ENCODE data around the gene DUSP12.

The DUSP12 gene

DNA sequence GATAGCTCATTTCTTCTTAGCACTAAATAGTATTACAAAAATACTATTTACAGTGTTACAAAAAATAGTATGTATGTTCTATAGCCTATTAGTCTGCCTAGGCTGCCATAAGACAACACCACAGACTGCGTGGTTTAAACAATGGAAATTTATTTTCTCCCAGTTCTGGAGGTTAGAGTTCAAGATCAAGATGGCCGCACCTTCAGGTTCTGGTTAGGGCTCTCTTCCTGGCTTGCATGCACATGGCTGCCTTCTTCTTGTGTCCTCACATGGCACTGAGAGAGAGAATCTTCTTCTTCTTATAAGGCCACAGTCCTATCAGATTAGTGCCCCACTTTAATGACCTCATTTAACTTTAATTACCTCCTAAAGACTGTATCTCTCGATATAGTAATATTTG is 20.7 kb downstream of the DUSP12 start:
- DNase-seq (ENCODE audit: low read depth) = no peak

DNA sequence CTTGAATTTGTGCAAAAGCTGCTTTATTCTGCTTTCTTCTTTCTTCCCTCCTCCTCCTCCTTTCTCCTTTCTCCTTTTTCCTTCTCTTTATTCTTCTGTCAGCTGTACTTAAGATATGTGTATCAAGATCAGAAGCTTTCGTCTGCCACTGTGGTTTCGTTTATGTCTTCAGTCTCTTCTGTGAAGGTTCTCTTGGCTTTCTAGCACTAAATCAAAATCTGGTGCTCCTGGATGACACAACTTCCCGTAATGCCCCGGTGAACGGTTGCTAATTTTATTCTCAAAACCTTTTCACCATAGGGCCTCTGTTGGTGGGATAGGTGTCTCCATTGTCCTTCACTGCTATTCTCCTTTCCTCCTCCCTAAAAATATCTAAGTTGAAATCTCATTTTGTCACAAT is 21.6 kb downstream of the DUSP12 start:
- no peak for DNase-seq (ENCODE audit: low read depth)

- no peak for DNase-seq (ENCODE audit: low read depth)
Measured at GRCh38 chr1:161771973-161772372, 22.4 kb downstream of the DUSP12 start.

DNA sequence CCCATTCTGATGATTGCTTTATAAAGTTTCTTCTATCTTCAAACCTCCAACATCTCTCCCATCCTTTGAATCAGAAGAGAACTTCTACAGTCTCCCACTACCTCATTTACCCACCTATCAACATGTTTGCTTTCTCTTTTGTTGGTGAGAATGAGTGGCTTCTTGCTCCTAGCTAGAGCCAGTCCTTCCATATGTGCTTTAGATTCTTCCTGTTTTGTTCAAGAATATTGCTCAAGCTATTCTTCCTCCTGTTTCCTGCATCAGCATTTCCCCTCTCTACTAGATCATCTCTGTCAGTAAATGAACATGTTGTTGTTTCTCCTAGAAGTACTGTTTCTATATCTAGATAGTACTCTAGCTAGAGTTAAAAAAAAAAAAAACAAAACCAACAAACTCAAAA is 22.8 kb downstream of the DUSP12 start:
- DNase-seq (ENCODE audit: low read depth) = no peak

- no peak for DNase-seq (ENCODE audit: low read depth)
Measured at GRCh38 chr1:161773791-161774190, 24.2 kb downstream of the DUSP12 start.

DNA sequence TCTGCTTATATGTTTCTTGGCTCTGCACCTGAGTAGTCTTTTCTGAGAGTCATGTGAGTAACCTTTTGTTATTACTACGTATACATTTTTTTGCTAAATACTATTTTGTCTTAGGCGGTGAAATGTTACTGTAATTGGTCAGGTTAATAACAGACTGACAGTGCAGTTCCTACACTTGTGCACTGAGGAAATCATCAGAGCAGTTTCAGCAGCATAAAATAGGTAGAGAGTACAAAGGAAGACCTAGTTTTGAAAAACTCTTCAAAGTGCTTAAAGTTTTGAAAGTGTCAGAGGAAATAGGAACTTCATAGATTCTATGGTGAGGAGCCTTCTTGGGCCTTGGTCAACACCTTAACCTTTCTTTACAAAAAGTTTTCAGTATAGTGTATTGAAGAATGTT is 27.7 kb downstream of the DUSP12 start:
- no peak for DNase-seq (ENCODE audit: low read depth)

- DNase-seq (ENCODE audit: low read depth) = no peak
Measured at GRCh38 chr1:161778522-161778921, 28.9 kb downstream of the DUSP12 start.

DNA sequence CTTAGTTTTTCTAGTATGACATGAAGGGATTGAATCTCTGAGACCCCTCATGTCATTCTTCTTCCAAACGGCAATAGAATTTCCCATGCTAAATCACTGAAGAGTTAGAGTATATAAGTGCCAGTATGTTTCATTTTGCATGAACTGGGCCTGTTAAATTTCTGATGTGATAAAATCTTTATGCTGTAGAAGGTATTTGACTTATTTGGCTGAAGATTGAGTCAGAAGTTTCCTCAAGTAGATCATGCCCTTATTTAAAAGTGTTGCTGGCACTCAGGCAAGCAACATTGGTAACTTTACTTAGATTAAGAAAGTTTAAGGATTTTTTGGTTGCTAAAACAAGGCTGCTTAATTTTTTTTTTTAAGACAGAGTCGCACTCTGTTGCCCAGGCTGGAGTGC is 29.8 kb downstream of the DUSP12 start:
- no peak for DNase-seq (ENCODE audit: low read depth)

DNA sequence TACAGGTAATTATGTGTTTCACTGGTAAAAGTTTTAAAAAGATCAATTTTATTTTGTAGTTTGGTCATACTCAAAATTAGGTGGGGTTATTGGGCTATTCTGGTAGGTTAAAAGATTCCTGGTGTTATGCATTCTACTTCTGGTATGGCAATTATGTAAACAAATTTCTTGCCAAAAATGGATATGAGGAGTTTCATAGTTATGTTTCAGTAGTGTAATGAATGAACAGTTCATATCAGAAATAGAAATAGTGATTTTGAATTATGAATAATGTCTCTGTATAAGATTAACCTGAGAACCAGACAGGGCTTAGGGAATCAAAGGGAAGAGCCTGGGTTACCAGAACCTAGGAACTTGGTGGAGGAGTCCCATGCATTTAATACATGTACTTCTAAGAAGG is 32.4 kb downstream of the DUSP12 start:
- no peak for DNase-seq (ENCODE audit: low read depth)

DNA sequence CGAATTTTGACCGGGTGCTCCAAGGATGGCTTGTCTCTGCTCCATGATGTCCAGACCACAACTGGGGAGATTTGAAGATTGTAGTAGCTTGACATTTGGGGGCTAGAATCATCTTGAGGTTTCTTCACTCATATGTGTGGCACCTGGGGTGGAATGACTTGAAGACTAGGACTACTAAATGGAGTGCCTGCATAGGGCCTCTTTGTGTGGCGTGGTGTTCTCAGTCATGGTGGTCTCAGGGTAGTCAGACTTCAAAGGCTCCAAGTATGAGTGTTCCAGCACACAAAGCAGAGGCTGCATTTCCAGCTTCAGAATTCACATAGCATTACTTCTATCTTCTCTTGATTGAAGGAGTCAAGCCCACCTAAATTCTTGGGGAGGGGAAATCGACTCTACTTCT is 33.3 kb downstream of the DUSP12 start:
- no peak for DNase-seq (ENCODE audit: low read depth)

GRCh38 chr1:161784968-161785367 is 35.4 kb downstream of the DUSP12 start:
- no peak for DNase-seq (ENCODE audit: low read depth)

GRCh38 chr1:161787355-161787754 is 37.8 kb downstream of the DUSP12 start:
- no peak for DNase-seq (ENCODE audit: low read depth)

DNA sequence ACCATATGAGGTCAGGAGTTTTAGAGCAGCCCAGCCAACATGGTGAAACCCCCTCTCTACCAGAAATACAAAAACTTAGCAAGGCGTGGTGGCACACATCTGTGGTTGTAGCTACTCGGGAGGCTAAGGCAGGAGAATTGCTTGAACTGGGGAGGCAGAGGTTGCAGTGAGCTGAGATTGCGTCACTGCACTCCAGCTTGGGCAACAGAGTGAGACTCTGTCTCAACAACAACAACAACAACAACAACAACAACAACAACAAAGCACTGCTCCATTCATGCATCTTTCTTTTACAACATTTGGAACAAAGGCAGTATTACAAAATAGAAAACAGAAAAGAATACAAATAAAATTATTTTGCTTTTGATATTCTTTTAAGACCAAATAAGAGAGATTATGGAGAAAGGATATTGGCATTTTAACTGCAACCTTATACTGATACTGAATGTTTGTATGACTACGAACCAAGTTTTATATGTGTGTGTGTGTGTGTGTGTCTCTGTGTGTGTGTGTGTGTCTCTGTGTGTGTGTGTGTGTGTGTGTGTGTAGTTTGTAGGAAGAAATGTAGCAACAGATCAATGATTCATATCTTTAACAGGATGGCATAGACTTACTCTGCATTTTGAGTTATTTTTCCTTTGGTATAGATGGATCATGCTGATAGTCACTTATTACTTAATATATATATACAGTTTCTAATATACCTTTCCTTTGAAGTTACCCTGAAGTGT is 41.2 kb downstream of the DUSP12 start:
- no peak for DNase-seq (ENCODE audit: low read depth)

- no peak for DNase-seq (ENCODE audit: low read depth)
Measured at GRCh38 chr1:161791904-161792655, 42.5 kb downstream of the DUSP12 start.

- no peak for DNase-seq (ENCODE audit: low read depth)
Measured at GRCh38 chr1:161792740-161793139, 43.2 kb downstream of the DUSP12 start.

GRCh38 chr1:161799792-161800191 is 50.2 kb downstream of the DUSP12 start:
- DNase-seq (ENCODE audit: low read depth) = no peak

DNA sequence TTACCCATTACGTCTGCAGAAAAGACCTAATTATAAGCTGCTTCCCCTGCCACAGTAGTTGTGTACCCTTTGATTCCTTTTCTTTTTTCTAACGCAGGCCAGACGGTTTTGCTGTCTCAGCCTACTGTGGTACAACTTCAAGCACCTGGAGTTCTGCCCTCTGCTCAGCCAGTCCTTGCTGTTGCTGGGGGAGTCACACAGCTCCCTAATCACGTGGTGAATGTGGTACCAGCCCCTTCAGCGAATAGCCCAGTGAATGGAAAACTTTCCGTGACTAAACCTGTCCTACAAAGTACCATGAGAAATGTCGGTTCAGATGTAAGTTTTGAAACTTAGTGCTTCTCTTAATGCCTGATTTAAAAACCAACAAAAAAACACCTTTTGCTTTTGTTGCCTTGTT is 52.4 kb downstream of the DUSP12 start:
- DNase-seq (ENCODE audit: low read depth) = no peak

DNA sequence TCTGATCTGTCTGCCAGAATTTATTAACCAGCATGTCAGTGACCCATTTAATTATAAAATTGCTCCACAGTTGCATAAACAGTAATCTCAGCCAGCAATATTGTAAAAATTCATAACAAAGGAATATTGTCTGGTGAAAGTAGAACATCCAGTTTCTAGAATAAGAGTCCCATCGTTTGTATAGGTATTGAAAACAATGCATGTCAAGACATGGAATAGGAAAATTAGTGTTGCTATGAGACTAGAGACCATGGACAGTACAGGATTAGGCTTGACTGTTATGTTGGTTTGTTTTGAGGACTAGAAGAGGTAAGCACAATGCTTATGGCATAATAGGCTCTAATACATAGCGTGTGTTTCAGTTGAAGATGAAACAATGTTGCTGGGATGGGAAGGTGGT is 53.6 kb downstream of the DUSP12 start:
- no peak for DNase-seq (ENCODE audit: low read depth)

DNA sequence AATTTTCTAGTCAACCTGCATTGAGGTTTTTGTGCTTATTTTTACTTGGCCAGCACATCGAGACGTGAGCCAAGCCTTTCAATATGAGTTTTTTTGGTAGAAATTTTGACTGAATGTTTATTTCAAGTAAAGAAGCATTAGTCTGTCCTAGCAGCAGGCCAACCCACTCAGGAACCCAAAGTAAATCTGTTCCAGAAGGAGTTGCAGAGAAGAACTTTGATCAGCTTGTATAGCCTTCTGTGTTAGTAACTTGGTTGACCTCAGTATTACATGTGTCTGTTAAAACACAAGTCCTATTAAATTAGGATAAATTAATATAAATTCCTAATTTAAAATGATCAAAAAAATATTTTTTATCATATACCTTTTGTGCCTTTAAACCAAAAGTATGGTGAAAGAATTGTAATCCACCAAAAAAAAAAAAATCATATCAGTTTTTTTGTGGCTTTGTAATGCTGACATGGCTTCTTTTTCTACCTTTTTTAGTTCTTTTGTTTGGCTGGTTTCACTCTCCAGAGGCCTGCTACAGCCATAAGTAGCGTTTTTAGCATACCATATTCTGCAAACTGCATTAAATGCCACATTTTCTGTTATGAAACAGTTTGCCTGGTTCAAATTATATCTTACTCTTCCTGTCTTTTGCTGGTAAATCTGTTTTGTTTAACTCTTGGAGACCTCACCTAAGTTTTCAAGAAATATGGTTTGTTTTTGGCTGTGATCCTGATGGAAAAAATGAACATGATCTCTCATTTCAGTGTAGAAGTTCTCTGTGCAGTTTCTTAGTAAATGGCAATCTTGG is 56.0 kb downstream of the DUSP12 start:
- DNase-seq (ENCODE audit: low read depth) = no peak

Measured in stimulated activated CD4-positive, alpha-beta T cell treated with anti-CD3 and anti-CD28 coated beads, Interleukin-2, amount 100 ng/mL, for 4 hours (primary cell).